Endometrium (tissue), 2 donors: Measurements from ENCODE around the gene RAD51B.

Source experiments
- FAIRE-seq: peaks from 2 replicates; lab custom pipeline; 2012; peaks lifted over from hg19 to GRCh38; lab: Jason Lieb, UNC
- donor health status: control.
- donor health status: control.

RAD51B gene

GRCh38 chr14:68775614-68776126 is 956.1 kb downstream of the RAD51B start:
- no peak for FAIRE-seq

- FAIRE-seq = no peak
Observed at GRCh38 chr14:68777644-68778043, 958.1 kb downstream of the RAD51B start.
